GM12878 (cell line): ENCODE measurements around the gene RAB23.

Experiments used
- CEBPB ChIP-seq, 2 experiments: fragments of 150-350 bp in 1 of 2; IDR thresholded peaks; 2 replicates each; pipeline ENCODE4 v1.6.1; 2012 to 2014; ENCODE audit warnings: low read depth in 2 of 2, low read length in 2 of 2, borderline replicate concordance in 1 of 2, inconsistent platforms in 1 of 2
- EP300 ChIP-seq, 2 experiments: fragments of 150-350 bp in 1 of 2; IDR thresholded peaks; 2 replicates each; pipeline ENCODE4 v1.6.1; 2011 to 2012; ENCODE audit warnings: low read depth in 2 of 2, low read length in 2 of 2, borderline replicate concordance in 1 of 2, improper control_type of control experiment in 1 of 2, inconsistent platforms in 1 of 2; ENCODE audit not compliant: control insufficient read depth in 1 of 2
- MXI1 ChIP-seq: fragments of 150-350 bp; IDR thresholded peaks from 2 replicates; pipeline ENCODE4 v1.6.1; 2011; ENCODE audit warnings: low read depth, mild to moderate bottlenecking, inconsistent platforms, low read length, improper control_type of control experiment
- NFYA ChIP-seq: IDR thresholded peaks from 2 replicates; pipeline ENCODE4 v1.6.1; 2011; ENCODE audit warnings: low read depth, mild to moderate bottlenecking, low read length, improper control_type of control experiment, borderline replicate concordance
- POLR2AphosphoS5 ChIP-seq: IDR thresholded peaks from 2 replicates; pipeline ENCODE4 v1.6.1; 2011; ENCODE audit warnings: mild to moderate bottlenecking, low read length, inconsistent platforms
- REST ChIP-seq: IDR thresholded peaks from 2 replicates; pipeline ENCODE4 v1.6.1; 2012; ENCODE audit warnings: mild to moderate bottlenecking, low read depth, low read length
- TF ChIP-seq, protein P1 (sequence below): IDR thresholded peaks from 2 replicates; pipeline ENCODE4 v1.6.1; 2012; ENCODE audit warnings: low read depth, low read length, improper control_type of control experiment

DNA sequence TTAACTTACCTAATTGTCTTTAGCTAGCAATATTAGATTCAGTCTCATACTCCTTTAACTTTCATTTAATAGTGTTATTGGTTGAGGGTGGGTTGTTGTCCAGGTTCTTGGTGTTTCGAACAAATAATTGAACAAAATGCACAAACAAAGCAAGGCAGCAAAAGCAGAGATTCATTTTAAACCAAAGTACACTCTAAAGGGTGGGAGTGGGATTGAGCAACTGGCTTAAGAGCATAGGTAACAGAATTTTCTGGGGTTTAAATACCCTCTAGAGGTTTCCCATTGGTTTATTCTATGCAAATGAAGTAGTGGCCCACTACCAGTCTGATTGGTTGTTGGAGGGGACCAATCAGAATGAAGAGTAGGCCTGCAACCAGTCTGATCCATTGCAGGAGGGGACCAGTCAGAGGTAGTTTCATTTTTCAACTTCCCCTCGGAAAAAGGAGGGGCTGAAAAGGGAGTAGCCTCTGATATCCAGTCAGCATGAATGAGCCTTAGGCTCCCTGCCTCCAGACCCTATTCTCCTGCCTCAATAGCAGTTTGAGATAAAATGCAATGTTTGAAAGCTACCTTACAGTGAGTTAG is 26.3 kb upstream of the RAB23 start:
- TF ChIP-seq MXI1 (no peak), REST (no peak), CEBPB (IDR thresholded peaks at IDR 0.05; ENCODE audit: borderline replicate concordance in 1 of 2, low read depth in 2 of 2, low read length in 2 of 2) (no peak), EP300 (IDR thresholded peaks at IDR 0.05; ENCODE audit: borderline replicate concordance in 1 of 2, control insufficient read depth in 1 of 2, low read depth in 2 of 2, low read length in 2 of 2) (no peak), POLR2AphosphoS5 (no peak), NFYA (no peak)
- TF ChIP-seq, protein P1, sequence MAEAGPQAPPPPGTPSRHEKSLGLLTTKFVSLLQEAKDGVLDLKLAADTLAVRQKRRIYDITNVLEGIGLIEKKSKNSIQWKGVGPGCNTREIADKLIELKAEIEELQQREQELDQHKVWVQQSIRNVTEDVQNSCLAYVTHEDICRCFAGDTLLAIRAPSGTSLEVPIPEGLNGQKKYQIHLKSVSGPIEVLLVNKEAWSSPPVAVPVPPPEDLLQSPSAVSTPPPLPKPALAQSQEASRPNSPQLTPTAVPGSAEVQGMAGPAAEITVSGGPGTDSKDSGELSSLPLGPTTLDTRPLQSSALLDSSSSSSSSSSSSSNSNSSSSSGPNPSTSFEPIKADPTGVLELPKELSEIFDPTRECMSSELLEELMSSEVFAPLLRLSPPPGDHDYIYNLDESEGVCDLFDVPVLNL, result no peak
